ENCODE measurements around the gene SPEG.
A peak's percentile ranks its signal among the peaks of the same experiment; 100 is the strongest.

The SPEG gene

GRCh38 chr2:219497495-219498279 lies 63.0 kb downstream of the SPEG start:
- no peaks in the 10 kb centered on the region for H3K79me1 ChIP-seq (ENCODE audit: low read depth, low read length)
- peak overlapping the region; percentile 41 for H2BK15ac ChIP-seq (ENCODE audit: low read length)
- H3K36me3 ChIP-seq (replicated peaks in 1 of 2; ENCODE audit: control insufficient read depth in 2 of 2, insufficient read depth in 2 of 2, low read length in 2 of 2): no peaks in the 10 kb centered on the region
- H2BK12ac ChIP-seq (ENCODE audit: low read length): peak overlapping the region; percentile 43
- peak overlapping the region; percentile 96 for H2AFZ ChIP-seq (ENCODE audit: low read length)
- WGBS, 2 donors (ENCODE audit: extremely low coverage in 2 of 2, insufficient read length in 2 of 2, insufficient replicate concordance in 1 of 2): no CpG with 5 or more reads among the region's 59 CpGs
- H2BK5ac ChIP-seq (ENCODE audit: low read length): no peak overlapping the region
- H3K4me3 ChIP-seq (ENCODE audit: low read length in 2 of 2): peak overlapping the region; percentile 59 to 80
- H2BK120ac ChIP-seq (ENCODE audit: low read depth, low read length): no peak overlapping the region
- H3K4ac ChIP-seq (ENCODE audit: low read length): no peak overlapping the region
- peak overlapping the region; percentile 92 for H3K4me2 ChIP-seq (ENCODE audit: insufficient read depth, low read length, poor library complexity, severe bottlenecking)
- H3K27me3 ChIP-seq (ENCODE audit: control insufficient read depth in 3 of 3, insufficient read depth in 3 of 3, low read depth in 1 of 3, low read length in 3 of 3): peaks cover 20 to 53% (median 34%) of the 10 kb centered on the region in 3 experiments
- H3K18ac ChIP-seq (ENCODE audit: low read length): peak overlapping the region; percentile 94
- H2AK5ac ChIP-seq (ENCODE audit: low read depth, low read length): no peak overlapping the region
- peak overlapping the region; percentile 94 for H3K23ac ChIP-seq (ENCODE audit: low read depth, low read length, poor library complexity)
- H4K91ac ChIP-seq (ENCODE audit: low read depth, low read length, poor library complexity): no peak overlapping the region
- peaks cover 7 to 10% of the 10 kb centered on the region in 2 donors for H3K4me1 ChIP-seq (ENCODE audit: control insufficient read depth in 2 of 2, insufficient read depth in 1 of 2, low read depth in 1 of 2, low read length in 2 of 2)
- H3K9me3 ChIP-seq (replicated peaks in 1 of 2; ENCODE audit: control insufficient read depth in 2 of 2, insufficient read depth in 1 of 2, low read depth in 1 of 2, low read length in 2 of 2): no peaks in the 10 kb centered on the region
- peak overlapping the region; percentile 86 for H3K14ac ChIP-seq (ENCODE audit: low read length)
- no peak for DNase-seq (ENCODE audit: low spot score)
- no peak overlapping the region for H4K8ac ChIP-seq (ENCODE audit: low read depth, low read length)
- no peak overlapping the region for H3K27ac ChIP-seq (replicated peaks; ENCODE audit: low read length)
- peak overlapping the region; percentile 82 for H3K9ac ChIP-seq (ENCODE audit: low read depth, low read length, poor library complexity)

- Histone ChIP-seq H3K36me3 (replicated peaks in 1 of 2; ENCODE audit: control insufficient read depth in 2 of 2, insufficient read depth in 2 of 2, low read length in 2 of 2) (no peaks in the 10 kb centered on the region), H3K9me3 (replicated peaks in 1 of 2; ENCODE audit: control insufficient read depth in 2 of 2, insufficient read depth in 1 of 2, low read depth in 1 of 2, low read length in 2 of 2) (no peaks in the 10 kb centered on the region), H2AFZ (ENCODE audit: low read length) (peak within 1 kb of the TSS; percentile 96), H3K4me3 (ENCODE audit: low read length in 2 of 2) (peak within 1 kb of the TSS; percentile 59 to 83), H3K4me1 (ENCODE audit: control insufficient read depth in 2 of 2, insufficient read depth in 1 of 2, low read depth in 1 of 2, low read length in 2 of 2) (peaks cover 7 to 10% of the 10 kb centered on the region in 2 donors), H3K14ac (ENCODE audit: low read length) (peak within 1 kb of the TSS; percentile 86), H4K91ac (ENCODE audit: low read depth, low read length, poor library complexity) (no peak within 1 kb of the TSS), H3K9ac (ENCODE audit: low read depth, low read length, poor library complexity) (peak within 1 kb of the TSS; percentile 82), H2BK12ac (ENCODE audit: low read length) (peak within 1 kb of the TSS; percentile 43), H3K27ac (replicated peaks; ENCODE audit: low read length) (no peak within 1 kb of the TSS), H2BK5ac (ENCODE audit: low read length) (no peak within 1 kb of the TSS), H4K8ac (ENCODE audit: low read depth, low read length) (no peak within 1 kb of the TSS), H3K4ac (ENCODE audit: low read length) (no peak within 1 kb of the TSS), H2BK120ac (ENCODE audit: low read depth, low read length) (no peak within 1 kb of the TSS), H3K4me2 (ENCODE audit: insufficient read depth, low read length, poor library complexity, severe bottlenecking) (peak within 1 kb of the TSS; percentile 92), H2BK15ac (ENCODE audit: low read length) (peak within 1 kb of the TSS; percentile 41), H3K79me1 (ENCODE audit: low read depth, low read length) (no peaks in the 10 kb centered on the region), H3K23ac (ENCODE audit: low read depth, low read length, poor library complexity) (peak within 1 kb of the TSS; percentile 94), H3K18ac (ENCODE audit: low read length) (peak within 1 kb of the TSS; percentile 94), H2AK5ac (ENCODE audit: low read depth, low read length) (peak within 1 kb of the TSS; percentile 5), H3K27me3 (ENCODE audit: control insufficient read depth in 3 of 3, insufficient read depth in 3 of 3, low read depth in 1 of 3, low read length in 3 of 3) (peaks cover 20 to 47% (median 26%) of the 10 kb centered on the region in 3 experiments)
- WGBS, 2 donors (ENCODE audit: extremely low coverage in 2 of 2, insufficient read length in 2 of 2, insufficient replicate concordance in 1 of 2): no CpG with 5 or more reads among the region's 49 CpGs
- DNase-seq (ENCODE audit: low spot score): peak; percentile 96
Observed at GRCh38 chr2:219498280-219499057, 63.8 kb downstream of the SPEG start, which contains the start of gene GMPPA. GMPPA (plus strand) TSS chr2:219498891; CDS start chr2:219499976, 1,085 bp downstream.

GRCh38 chr2:219499058-219499307 lies 64.3 kb downstream of the SPEG start:
- no peak overlapping the region for H3K27ac ChIP-seq (replicated peaks; ENCODE audit: low read length)
- peak overlapping the region; percentile 96 for H2AFZ ChIP-seq (ENCODE audit: low read length)
- no peak overlapping the region for H3K4ac ChIP-seq (ENCODE audit: low read length)
- DNase-seq (ENCODE audit: low spot score): no peak
- H2BK120ac ChIP-seq (ENCODE audit: low read depth, low read length): no peak overlapping the region
- no peak overlapping the region for H2AK5ac ChIP-seq (ENCODE audit: low read depth, low read length)
- no peak overlapping the region for H3K14ac ChIP-seq (ENCODE audit: low read length)
- no peak overlapping the region for H4K91ac ChIP-seq (ENCODE audit: low read depth, low read length, poor library complexity)
- no peak overlapping the region for H2BK12ac ChIP-seq (ENCODE audit: low read length)
- peaks cover 20 to 42% (median 21%) of the 10 kb centered on the region in 3 experiments for H3K27me3 ChIP-seq (ENCODE audit: control insufficient read depth in 3 of 3, insufficient read depth in 3 of 3, low read depth in 1 of 3, low read length in 3 of 3)
- H3K4me1 ChIP-seq (ENCODE audit: control insufficient read depth in 2 of 2, insufficient read depth in 1 of 2, low read depth in 1 of 2, low read length in 2 of 2): peaks cover 7 to 10% of the 10 kb centered on the region in 2 donors
- WGBS, 2 donors (ENCODE audit: extremely low coverage in 2 of 2, insufficient read length in 2 of 2, insufficient replicate concordance in 1 of 2): no CpG with 5 or more reads among the region's 3 CpGs
- no peaks in the 10 kb centered on the region for H3K9me3 ChIP-seq (replicated peaks in 1 of 2; ENCODE audit: control insufficient read depth in 2 of 2, insufficient read depth in 1 of 2, low read depth in 1 of 2, low read length in 2 of 2)
- no peaks in the 10 kb centered on the region for H3K79me1 ChIP-seq (ENCODE audit: low read depth, low read length)
- no peak overlapping the region for H2BK5ac ChIP-seq (ENCODE audit: low read length)
- peak overlapping the region; percentile 59 to 83 for H3K4me3 ChIP-seq (ENCODE audit: low read length in 2 of 2)
- H3K36me3 ChIP-seq (replicated peaks in 1 of 2; ENCODE audit: control insufficient read depth in 2 of 2, insufficient read depth in 2 of 2, low read length in 2 of 2): peaks cover 0 to 2% of the 10 kb centered on the region in 2 donors
- no peak overlapping the region for H3K18ac ChIP-seq (ENCODE audit: low read length)
- H2BK15ac ChIP-seq (ENCODE audit: low read length): no peak overlapping the region
- peak overlapping the region; percentile 59 for H3K4me2 ChIP-seq (ENCODE audit: insufficient read depth, low read length, poor library complexity, severe bottlenecking)
- H3K9ac ChIP-seq (ENCODE audit: low read depth, low read length, poor library complexity): no peak overlapping the region
- H3K23ac ChIP-seq (ENCODE audit: low read depth, low read length, poor library complexity): no peak overlapping the region
- H4K8ac ChIP-seq (ENCODE audit: low read depth, low read length): no peak overlapping the region

GRCh38 chr2:219499555-219499954 lies 64.9 kb downstream of the SPEG start:
- H4K91ac ChIP-seq (ENCODE audit: low read depth, low read length, poor library complexity): no peak overlapping the region
- H2BK120ac ChIP-seq (ENCODE audit: low read depth, low read length): no peak overlapping the region
- no peak overlapping the region for H3K18ac ChIP-seq (ENCODE audit: low read length)
- no peak overlapping the region for H3K9ac ChIP-seq (ENCODE audit: low read depth, low read length, poor library complexity)
- H3K9me3 ChIP-seq (replicated peaks in 1 of 2; ENCODE audit: control insufficient read depth in 2 of 2, insufficient read depth in 1 of 2, low read depth in 1 of 2, low read length in 2 of 2): no peaks in the 10 kb centered on the region
- peak overlapping the region; percentile 5 for H2AK5ac ChIP-seq (ENCODE audit: low read depth, low read length)
- no peak overlapping the region for H3K14ac ChIP-seq (ENCODE audit: low read length)
- no peak overlapping the region for H3K23ac ChIP-seq (ENCODE audit: low read depth, low read length, poor library complexity)
- no peak overlapping the region for H4K8ac ChIP-seq (ENCODE audit: low read depth, low read length)
- H3K4me2 ChIP-seq (ENCODE audit: insufficient read depth, low read length, poor library complexity, severe bottlenecking): peak overlapping the region; percentile 21
- no peak overlapping the region for H2BK5ac ChIP-seq (ENCODE audit: low read length)
- H3K27me3 ChIP-seq (ENCODE audit: control insufficient read depth in 3 of 3, insufficient read depth in 3 of 3, low read depth in 1 of 3, low read length in 3 of 3): peaks cover 16 to 38% (median 20%) of the 10 kb centered on the region in 3 experiments
- H3K27ac ChIP-seq (replicated peaks; ENCODE audit: low read length): no peak overlapping the region
- H2AFZ ChIP-seq (ENCODE audit: low read length): no peak overlapping the region
- H3K4ac ChIP-seq (ENCODE audit: low read length): no peak overlapping the region
- peaks cover 7 to 10% of the 10 kb centered on the region in 2 donors for H3K4me1 ChIP-seq (ENCODE audit: control insufficient read depth in 2 of 2, insufficient read depth in 1 of 2, low read depth in 1 of 2, low read length in 2 of 2)
- no peak for DNase-seq (ENCODE audit: low spot score)
- H2BK15ac ChIP-seq (ENCODE audit: low read length): no peak overlapping the region
- H3K36me3 ChIP-seq (replicated peaks in 1 of 2; ENCODE audit: control insufficient read depth in 2 of 2, insufficient read depth in 2 of 2, low read length in 2 of 2): peaks cover 0 to 2% of the 10 kb centered on the region in 2 donors
- H2BK12ac ChIP-seq (ENCODE audit: low read length): no peak overlapping the region
- no CpG with 5 or more reads among the region's 1 CpG for WGBS, 2 donors (ENCODE audit: extremely low coverage in 2 of 2, insufficient read length in 2 of 2, insufficient replicate concordance in 1 of 2)
- peak overlapping the region in 1 of 2 donors; percentile 59 for H3K4me3 ChIP-seq (ENCODE audit: low read length in 2 of 2)
- H3K79me1 ChIP-seq (ENCODE audit: low read depth, low read length): no peaks in the 10 kb centered on the region
